Glutamatergic neuron (in vitro differentiated cells): ENCODE data around the gene ARHGAP8. TPM values are rescaled to one million over a fixed set of nuclear protein-coding genes. Genes with fewer than 3 reads are reported as not detected.

Experiments
- DNase-seq: peaks from one replicate; pipeline ENCODE4 v3.0.0; 2022
- H3K27ac Mint-ChIP-seq: one replicate; pipeline ENCODE4 v1.8.0; 2020; ENCODE audit warnings: mild to moderate bottlenecking, mixed read lengths, inconsistent platforms; ENCODE audit not compliant: unreplicated experiment
- H3K27me3 Mint-ChIP-seq: one replicate; pipeline ENCODE4 v1.8.0; 2020; ENCODE audit warnings: mild to moderate bottlenecking, moderate library complexity, mixed read lengths, inconsistent platforms; ENCODE audit not compliant: unreplicated experiment
- H3K36me3 Mint-ChIP-seq: one replicate; pipeline ENCODE4 v1.8.0; 2020; ENCODE audit warnings: mild to moderate bottlenecking, mixed read lengths, inconsistent platforms; ENCODE audit not compliant: unreplicated experiment
- H3K4me1 Mint-ChIP-seq: one replicate; pipeline ENCODE4 v1.8.0; 2020; ENCODE audit warnings: mild to moderate bottlenecking, low read depth, mixed read lengths, inconsistent platforms; ENCODE audit not compliant: unreplicated experiment
- H3K4me3 Mint-ChIP-seq: one replicate; pipeline ENCODE4 v1.8.0; 2020; ENCODE audit warnings: mild to moderate bottlenecking, mixed read lengths, inconsistent platforms; ENCODE audit not compliant: unreplicated experiment
- H3K9me3 Mint-ChIP-seq: one replicate; pipeline ENCODE4 v1.8.0; 2020; ENCODE audit warnings: mild to moderate bottlenecking, moderate library complexity, mixed read lengths, inconsistent platforms; ENCODE audit not compliant: unreplicated experiment
- CTCF ChIP-seq: fragments of 200-600 bp; sonication (generic); IDR thresholded peaks from one replicate; pipeline ENCODE4 v1.5.0; 2021; ENCODE audit not compliant: partially characterized antibody, unreplicated experiment
- total RNA-seq: library from RNA; stranded (reverse); fragmentation: NEBNext Ultra II Directional; extraction: Animal tissue kit (Norgen Biotek cat#: 25700); gene quantifications from one replicate; pipeline ENCODE4 v1.2.1, GENCODE V29; 2021; ENCODE audit not compliant: unreplicated experiment

ARHGAP8 gene
- total RNA-seq, 1 donor from 2014 or later: 0.59 TPM

- Mint-ChIP-seq H3K9me3 (peaks cover 4% of the 10 kb centered on the region), H3K4me3 (no peak overlapping the region), H3K36me3 (no peaks in the 10 kb centered on the region), H3K27me3 (peaks cover 3% of the 10 kb centered on the region), H3K4me1 (no peaks in the 10 kb centered on the region), H3K27ac (no peak overlapping the region)
- DNase-seq: no peak
- no peak for TF ChIP-seq CTCF
These were observed 28.6 kb downstream of the ARHGAP8 start for GRCh38 chr22:44780876-44781449.

GRCh38 chr22:44782363-44782963, 30.1 kb downstream of the ARHGAP8 start:
- Mint-ChIP-seq H3K9me3 (no peaks in the 10 kb centered on the region), H3K36me3 (no peaks in the 10 kb centered on the region), H3K27me3 (peaks cover 3% of the 10 kb centered on the region), H3K4me3 (no peak overlapping the region), H3K4me1 (no peaks in the 10 kb centered on the region), H3K27ac (no peak overlapping the region)
- no peak for DNase-seq
- no peak for TF ChIP-seq CTCF

GRCh38 chr22:44783091-44783490, 30.7 kb downstream of the ARHGAP8 start:
- DNase-seq: no peak
- H3K4me3 Mint-ChIP-seq: no peak overlapping the region
- no peak overlapping the region for H3K27ac Mint-ChIP-seq
- TF ChIP-seq CTCF: no peak
- no peaks in the 10 kb centered on the region for H3K4me1 Mint-ChIP-seq
- H3K36me3 Mint-ChIP-seq: no peaks in the 10 kb centered on the region
- no peaks in the 10 kb centered on the region for H3K9me3 Mint-ChIP-seq
- peaks cover 3% of the 10 kb centered on the region for H3K27me3 Mint-ChIP-seq

GRCh38 chr22:44783581-44783980, 31.2 kb downstream of the ARHGAP8 start:
- Mint-ChIP-seq H3K27ac (no peak overlapping the region), H3K4me1 (no peaks in the 10 kb centered on the region), H3K27me3 (peaks cover 3% of the 10 kb centered on the region), H3K9me3 (no peaks in the 10 kb centered on the region), H3K4me3 (no peak overlapping the region), H3K36me3 (no peaks in the 10 kb centered on the region)
- no peak for DNase-seq
- no peak for TF ChIP-seq CTCF

- Mint-ChIP-seq H3K4me1 (no peaks in the 10 kb centered on the region), H3K27ac (no peak overlapping the region), H3K4me3 (no peak overlapping the region), H3K36me3 (no peaks in the 10 kb centered on the region), H3K9me3 (no peaks in the 10 kb centered on the region), H3K27me3 (peaks cover 5% of the 10 kb centered on the region)
- DNase-seq: no peak
- no peak for TF ChIP-seq CTCF
These were observed 33.8 kb downstream of the ARHGAP8 start for GRCh38 chr22:44786136-44786535.
